HUES6 (cell line): Measurements from ENCODE around the gene ZNF106.

Source experiments
- H3K27ac ChIP-seq: 2 replicates; pipeline ENCODE4 v1.7.0; 2013; ENCODE audit warnings: low read depth, mild to moderate bottlenecking, low read length, inconsistent platforms
- H3K27me3 ChIP-seq: 2 replicates; pipeline ENCODE4 v1.6.1; 2013; ENCODE audit warnings: low read length; ENCODE audit not compliant: control insufficient read depth, insufficient read depth
- H3K36me3 ChIP-seq: 2 replicates; pipeline ENCODE4 v1.6.1; 2013; ENCODE audit warnings: low read length; ENCODE audit not compliant: control insufficient read depth, insufficient read depth
- H3K4me1 ChIP-seq: 2 replicates; pipeline ENCODE4 v1.6.1; 2013; ENCODE audit warnings: low read length; ENCODE audit not compliant: control insufficient read depth, insufficient read depth
- H3K4me3 ChIP-seq: 2 replicates; pipeline ENCODE4 v1.5.1; 2013; ENCODE audit warnings: low read depth, low read length
- H3K9ac ChIP-seq: one replicate; pipeline ENCODE4 v1.6.1; 2013; ENCODE audit warnings: mild to moderate bottlenecking, low read length
- H3K9me3 ChIP-seq: 2 replicates; pipeline ENCODE4 v1.6.1; 2013; ENCODE audit warnings: low read depth, low read length; ENCODE audit not compliant: control insufficient read depth, insufficient read depth

Gene ZNF106

DNA sequence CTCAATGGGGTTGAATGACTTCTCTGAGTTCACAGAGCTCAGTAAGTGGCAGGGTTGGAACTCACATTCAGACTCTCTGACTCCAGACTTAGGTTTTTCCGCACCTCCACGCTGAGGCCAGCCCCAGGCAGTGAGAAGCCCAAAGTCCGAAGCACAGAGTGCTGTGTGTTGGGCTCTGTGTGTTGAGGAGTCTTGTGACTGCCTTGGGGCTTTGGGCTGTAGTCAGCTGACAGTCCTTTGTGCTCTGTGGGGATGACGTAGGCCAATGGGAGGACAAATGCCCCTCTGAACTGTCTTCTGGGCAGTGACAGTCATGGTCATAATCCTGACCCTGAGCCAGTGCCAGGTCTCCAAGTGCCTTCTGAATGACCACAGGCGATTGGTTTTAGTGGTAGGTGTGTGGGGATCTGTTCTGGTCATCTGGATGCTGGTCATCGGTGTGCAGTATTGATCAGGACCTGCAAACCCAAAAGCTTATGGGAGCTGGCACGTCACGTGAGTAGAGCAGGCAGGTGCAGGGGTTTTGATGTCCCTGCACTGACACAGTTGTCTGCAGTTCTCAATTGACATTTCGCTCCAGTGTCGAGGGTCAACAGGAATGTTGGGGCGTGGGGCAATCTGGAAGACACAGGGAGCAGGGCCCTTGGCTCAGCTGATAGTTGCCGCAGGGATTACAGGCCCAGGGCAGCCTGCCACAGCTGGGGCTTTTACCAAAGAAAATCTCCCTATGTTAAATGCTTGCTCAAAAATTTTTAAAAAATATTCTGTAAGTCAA lies 86.3 kb downstream of the ZNF106 start:
- Histone ChIP-seq H3K4me1 (no peaks in the 10 kb centered on the region; the same call in 1 of the 2 replicates), H3K27ac (no peak overlapping the region), H3K4me3 (no peak overlapping the region), H3K9ac (no peak overlapping the region), H3K9me3 (no peaks in the 10 kb centered on the region), H3K36me3 (no peaks in the 10 kb centered on the region), H3K27me3 (no peaks in the 10 kb centered on the region)

DNA sequence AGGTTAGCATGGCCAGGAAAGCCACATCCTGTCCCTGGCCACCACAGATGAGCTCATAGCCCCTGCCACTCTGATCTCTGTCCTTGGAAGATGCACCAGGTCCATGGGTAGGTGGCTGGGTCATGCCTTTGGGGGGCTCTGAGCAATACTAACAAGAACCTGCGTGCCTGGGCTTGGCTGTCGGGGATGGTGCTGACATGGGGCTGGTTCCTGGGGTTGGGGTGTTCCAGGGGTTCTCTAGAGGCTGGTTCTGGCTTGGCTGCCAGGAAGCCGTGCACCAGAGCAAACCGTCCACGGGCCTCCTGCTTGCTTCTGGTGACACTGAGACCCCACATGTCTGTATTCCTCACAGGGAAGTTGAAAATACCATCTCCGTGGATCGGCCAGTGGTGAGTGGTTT lies 87.6 kb downstream of the ZNF106 start:
- no peak overlapping the region for H3K9ac ChIP-seq
- H3K4me1 ChIP-seq, result no peaks in the 10 kb centered on the region; the same call in 1 of the 2 replicates
- no peaks in the 10 kb centered on the region for H3K27me3 ChIP-seq
- no peak overlapping the region for H3K4me3 ChIP-seq
- no peaks in the 10 kb centered on the region for H3K9me3 ChIP-seq
- no peaks in the 10 kb centered on the region for H3K36me3 ChIP-seq
- H3K27ac ChIP-seq, result no peak overlapping the region

DNA sequence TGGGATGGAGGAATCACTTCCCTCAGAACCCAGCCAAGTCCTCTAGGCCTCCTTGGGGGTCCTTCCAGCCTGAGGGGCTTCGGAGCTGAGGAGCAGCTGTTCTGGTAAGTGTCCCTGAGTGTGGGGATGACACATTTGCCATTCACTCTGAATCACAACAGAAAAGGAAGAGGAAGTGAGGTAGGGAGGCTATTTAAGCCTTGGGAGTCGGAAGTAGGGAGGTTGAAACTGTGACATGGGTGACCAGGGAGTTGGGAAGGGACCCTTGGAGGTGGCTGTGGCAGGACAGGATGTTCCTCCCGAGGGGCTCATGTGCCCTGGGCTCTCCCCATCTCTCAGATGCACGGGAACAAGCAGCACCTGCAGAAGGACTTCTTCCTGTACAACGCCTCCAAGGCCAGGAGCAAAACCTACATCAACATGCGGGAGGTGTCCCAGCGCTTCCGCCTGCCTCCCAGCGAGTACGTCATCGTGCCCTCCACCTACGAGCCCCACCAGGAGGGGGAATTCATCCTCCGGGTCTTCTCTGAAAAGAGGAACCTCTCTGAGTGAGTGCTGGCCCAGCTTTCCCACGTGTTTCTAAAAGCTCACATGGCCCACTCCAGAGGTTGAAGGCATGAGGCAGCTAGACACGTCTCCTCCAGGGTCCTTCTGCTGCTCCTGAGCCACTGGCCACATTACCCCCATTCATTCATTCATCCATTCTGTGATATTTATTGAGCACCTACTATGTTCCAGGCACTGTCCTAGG lies 88.3 kb downstream of the ZNF106 start:
- no peak overlapping the region for H3K9ac ChIP-seq
- H3K36me3 ChIP-seq, result no peaks in the 10 kb centered on the region
- no peak overlapping the region for H3K4me3 ChIP-seq
- H3K27ac ChIP-seq, result no peak overlapping the region
- no peaks in the 10 kb centered on the region; the same call in 1 of the 2 replicates for H3K4me1 ChIP-seq
- no peaks in the 10 kb centered on the region for H3K9me3 ChIP-seq
- no peaks in the 10 kb centered on the region for H3K27me3 ChIP-seq

DNA sequence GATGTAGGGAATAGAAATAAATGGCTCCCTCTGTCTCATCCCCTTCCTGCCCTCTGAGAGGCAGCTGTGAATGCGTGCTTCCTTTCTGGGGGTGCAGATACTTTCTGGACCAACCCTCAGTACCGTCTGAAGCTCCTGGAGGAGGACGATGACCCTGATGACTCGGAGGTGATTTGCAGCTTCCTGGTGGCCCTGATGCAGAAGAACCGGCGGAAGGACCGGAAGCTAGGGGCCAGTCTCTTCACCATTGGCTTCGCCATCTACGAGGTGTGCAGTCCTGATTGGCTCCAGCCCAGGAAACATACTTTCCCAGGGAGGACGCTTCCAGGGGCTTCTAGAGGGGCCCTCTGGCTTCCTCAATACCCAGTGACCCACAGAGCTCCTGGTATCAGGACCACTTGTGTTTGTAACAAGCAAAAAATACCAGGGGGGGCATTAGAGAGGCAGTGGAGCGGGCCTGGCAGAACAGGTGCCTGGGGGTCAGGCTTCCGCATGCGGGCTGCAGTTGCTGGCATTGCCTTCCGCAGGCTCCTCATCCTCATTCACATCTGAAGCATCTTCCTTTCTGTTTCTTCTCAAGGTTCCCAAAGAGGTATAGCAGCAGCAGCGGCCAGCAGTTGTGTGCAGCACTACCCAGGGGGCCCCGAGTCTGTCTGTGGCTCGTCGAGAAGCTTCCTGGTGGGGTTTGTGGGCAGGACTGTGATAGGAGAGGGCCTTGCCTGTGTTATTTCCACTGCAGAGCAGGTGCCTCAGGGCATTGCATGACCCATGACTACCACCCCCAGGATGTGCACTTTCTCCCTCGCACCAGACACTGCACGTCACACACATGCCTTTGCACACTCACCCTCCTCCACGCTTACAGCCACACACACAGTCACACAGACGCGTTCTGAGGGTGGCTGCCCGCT lies 89.1 kb downstream of the ZNF106 start:
- no peak overlapping the region for H3K27ac ChIP-seq
- H3K9ac ChIP-seq, result no peak overlapping the region
- no peaks in the 10 kb centered on the region for H3K9me3 ChIP-seq
- no peaks in the 10 kb centered on the region for H3K27me3 ChIP-seq
- no peaks in the 10 kb centered on the region for H3K36me3 ChIP-seq
- H3K4me3 ChIP-seq, result no peak overlapping the region
- H3K4me1 ChIP-seq, result no peaks in the 10 kb centered on the region; the same call in 1 of the 2 replicates

DNA sequence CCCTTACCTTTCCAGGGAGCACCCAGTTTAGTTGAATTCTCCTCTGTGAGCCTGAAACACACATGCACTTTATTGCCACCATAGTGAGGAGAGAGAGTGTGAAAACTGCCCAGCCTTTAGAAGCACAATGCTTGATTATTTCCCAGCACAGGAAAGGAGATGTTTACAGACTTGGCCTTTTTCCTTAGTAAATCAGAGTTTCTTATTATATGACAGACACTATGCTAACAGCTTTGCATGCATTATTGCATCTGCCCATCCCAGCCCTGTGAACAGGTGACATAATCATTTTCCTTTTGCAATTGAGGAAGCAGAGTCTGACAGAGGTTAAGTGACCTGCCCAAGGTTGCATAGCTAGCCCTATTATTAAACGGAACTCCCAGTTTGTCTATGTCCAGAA lies 95.1 kb downstream of the ZNF106 start:
- Histone ChIP-seq H3K4me1 (no peaks in the 10 kb centered on the region), H3K9ac (no peak overlapping the region), H3K27me3 (no peaks in the 10 kb centered on the region), H3K9me3 (no peaks in the 10 kb centered on the region), H3K27ac (no peak overlapping the region), H3K4me3 (no peak overlapping the region), H3K36me3 (no peaks in the 10 kb centered on the region)

DNA sequence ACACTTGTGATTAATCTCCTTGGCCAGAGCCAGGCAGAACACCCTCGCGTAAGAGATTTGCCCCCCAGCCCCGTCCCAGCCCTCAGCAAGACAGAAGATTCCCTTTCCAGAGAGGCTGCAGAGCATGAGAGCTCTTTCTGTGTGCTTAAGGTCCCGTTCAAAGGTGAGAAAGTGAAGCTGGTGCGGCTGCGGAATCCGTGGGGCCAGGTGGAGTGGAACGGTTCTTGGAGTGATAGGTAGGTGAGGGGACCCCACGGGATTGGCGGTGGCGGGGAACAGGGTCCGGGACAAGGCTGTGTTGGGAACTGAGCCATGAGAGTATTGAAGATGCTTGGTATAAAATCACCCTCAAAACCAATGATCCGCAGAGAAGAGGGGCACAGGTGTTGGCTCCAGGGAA lies 96.8 kb downstream of the ZNF106 start:
- no peak overlapping the region for H3K4me3 ChIP-seq
- H3K9me3 ChIP-seq, result no peaks in the 10 kb centered on the region
- H3K9ac ChIP-seq, result no peak overlapping the region
- H3K27me3 ChIP-seq, result no peaks in the 10 kb centered on the region; the same call in 1 of the 2 replicates
- no peaks in the 10 kb centered on the region for H3K4me1 ChIP-seq
- H3K36me3 ChIP-seq, result no peaks in the 10 kb centered on the region
- no peak overlapping the region for H3K27ac ChIP-seq

DNA sequence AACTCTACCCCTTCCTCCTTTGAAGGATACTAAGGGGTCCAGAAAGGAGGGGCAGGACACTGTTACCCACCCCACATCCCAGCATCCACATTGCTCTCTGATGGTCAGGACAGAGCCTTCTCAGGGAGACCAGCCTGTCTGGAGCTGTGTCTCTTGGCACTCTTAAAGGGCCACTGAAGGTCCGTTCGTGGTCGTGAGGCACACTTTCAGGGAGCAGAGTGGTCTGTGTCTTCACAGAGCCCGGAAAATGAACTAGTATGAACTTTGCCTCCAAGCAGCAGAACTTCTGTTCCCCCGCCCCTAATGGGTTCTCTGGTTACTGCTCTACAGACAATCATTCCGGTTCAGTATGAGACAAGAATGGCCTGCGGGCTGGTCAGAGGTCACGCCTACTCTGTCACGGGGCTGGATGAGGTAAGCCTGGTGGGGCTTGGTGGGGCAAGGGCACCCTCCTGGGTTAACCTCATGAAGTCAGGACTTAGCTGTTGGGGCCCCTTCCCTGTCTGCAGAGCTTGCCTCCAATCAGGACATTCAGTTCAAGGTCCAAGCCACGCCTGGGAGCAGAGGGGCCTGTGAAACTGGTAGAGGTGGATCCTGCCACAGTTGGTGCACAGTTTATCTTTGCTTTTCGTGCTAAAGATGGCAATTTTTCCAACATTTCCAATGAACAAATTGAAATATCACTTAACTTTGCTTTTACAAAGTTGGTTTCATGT lies 98.5 kb downstream of the ZNF106 start:
- no peaks in the 10 kb centered on the region for H3K9me3 ChIP-seq
- H3K27me3 ChIP-seq, result no peaks in the 10 kb centered on the region; the same call in 1 of the 2 replicates
- H3K9ac ChIP-seq, result no peak overlapping the region
- no peaks in the 10 kb centered on the region for H3K36me3 ChIP-seq
- no peak overlapping the region for H3K4me3 ChIP-seq
- H3K4me1 ChIP-seq, result no peaks in the 10 kb centered on the region
- no peak overlapping the region for H3K27ac ChIP-seq

DNA sequence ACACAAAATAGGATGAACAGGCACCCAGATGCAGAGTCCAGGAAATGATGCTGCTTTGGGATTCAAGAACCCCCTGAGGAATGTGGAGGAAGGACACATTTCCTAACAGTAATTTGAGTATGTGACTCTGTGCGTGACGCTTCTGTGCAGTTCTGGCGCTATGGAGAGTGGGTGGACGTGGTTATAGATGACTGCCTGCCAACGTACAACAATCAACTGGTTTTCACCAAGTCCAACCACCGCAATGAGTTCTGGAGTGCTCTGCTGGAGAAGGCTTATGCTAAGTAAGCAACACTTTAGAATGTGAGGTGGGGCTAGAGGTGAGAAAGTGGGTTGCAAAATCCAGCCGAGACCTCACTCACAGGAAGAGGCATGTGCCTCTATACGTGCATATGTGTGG lies 103.3 kb downstream of the ZNF106 start:
- Histone ChIP-seq H3K27ac (no peak overlapping the region), H3K36me3 (no peaks in the 10 kb centered on the region), H3K27me3 (peaks cover 19% of the 10 kb centered on the region; the same call in 1 of the 2 replicates), H3K4me3 (no peak overlapping the region), H3K4me1 (peaks cover 23% of the 10 kb centered on the region), H3K9me3 (no peaks in the 10 kb centered on the region), H3K9ac (no peak overlapping the region)

DNA sequence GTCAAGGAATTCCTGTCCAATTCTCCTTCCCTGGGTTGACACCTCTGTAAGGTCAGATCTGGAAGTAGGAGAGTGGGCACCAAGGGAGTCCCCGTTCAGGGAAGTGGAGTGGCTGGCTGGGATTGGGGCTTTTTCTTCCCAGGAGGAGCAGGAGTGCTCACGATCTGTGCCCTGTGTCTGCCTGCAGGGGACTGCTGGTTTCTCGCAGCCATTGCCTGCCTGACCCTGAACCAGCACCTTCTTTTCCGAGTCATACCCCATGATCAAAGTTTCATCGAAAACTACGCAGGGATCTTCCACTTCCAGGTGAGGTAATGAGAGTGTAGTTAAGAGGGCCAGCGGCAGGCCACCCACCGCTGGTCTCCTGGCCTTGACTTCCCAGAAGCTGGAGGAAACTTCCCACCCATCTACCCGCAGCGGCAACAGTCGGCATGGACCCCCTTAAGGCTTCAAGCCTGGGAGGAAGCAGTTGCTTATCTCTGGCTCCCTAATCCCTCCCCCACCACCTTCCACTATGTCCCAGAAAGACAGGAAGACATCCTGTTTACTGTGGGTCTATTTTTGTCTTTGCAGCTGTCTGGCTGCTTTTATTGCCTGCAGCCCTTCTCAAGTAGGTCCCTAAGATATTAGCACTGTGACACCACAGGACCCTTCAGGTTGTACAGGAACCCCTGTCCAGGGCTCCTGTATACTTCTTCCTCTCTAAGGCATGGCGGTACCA lies 104.8 kb downstream of the ZNF106 start:
- H3K9ac ChIP-seq, result peak overlapping the region; percentile 5
- H3K27me3 ChIP-seq, result peaks cover 33% of the 10 kb centered on the region; the same call in 1 of the 2 replicates
- H3K27ac ChIP-seq, result no peak overlapping the region
- peaks cover 23% of the 10 kb centered on the region for H3K4me1 ChIP-seq
- H3K4me3 ChIP-seq, result no peak overlapping the region
- no peaks in the 10 kb centered on the region for H3K9me3 ChIP-seq
- no peaks in the 10 kb centered on the region for H3K36me3 ChIP-seq
